NT2/D1 (cell line): ENCODE data around the gene ERG.

Source experiments
- DNase-seq: peaks from one replicate; pipeline ENCODE4 v3.0.0-alpha.2; 2011; ENCODE audit warnings: low read depth, low spot score
- H3K27me3 ChIP-seq: 2 replicates; pipeline ENCODE4 v1.6.0; 2011; ENCODE audit warnings: mild to moderate bottlenecking; ENCODE audit not compliant: insufficient read length, insufficient read depth
- H3K36me3 ChIP-seq: 2 replicates; pipeline ENCODE4 v1.6.1; 2011; ENCODE audit warnings: mild to moderate bottlenecking, low read length, mixed read lengths; ENCODE audit not compliant: insufficient read depth, insufficient read length
- H3K4me1 ChIP-seq: 2 replicates; pipeline ENCODE4 v1.5.1; 2011; ENCODE audit not compliant: insufficient read depth, insufficient read length
- H3K4me3 ChIP-seq: 2 replicates; pipeline ENCODE4 v1.5.1; 2011; ENCODE audit warnings: low read depth; ENCODE audit not compliant: insufficient read length
- H3K9ac ChIP-seq: 2 replicates; pipeline ENCODE4 v1.6.0; 2011; ENCODE audit warnings: low read depth; ENCODE audit not compliant: insufficient read length
- H3K9me3 ChIP-seq: 2 replicates; pipeline ENCODE4 v1.5.1; 2011; ENCODE audit warnings: mild to moderate bottlenecking, low read length; ENCODE audit not compliant: insufficient read depth
- SUZ12 ChIP-seq: IDR thresholded peaks from 2 replicates; pipeline ENCODE4 v1.6.1; 2011; ENCODE audit not compliant: insufficient read length, insufficient read depth; ENCODE audit errors: extremely low read depth
- YY1 ChIP-seq: IDR thresholded peaks from 2 replicates; pipeline ENCODE4 v1.6.1; 2011; ENCODE audit not compliant: insufficient read length, insufficient read depth
- ZNF274 ChIP-seq: IDR thresholded peaks from 2 replicates; pipeline ENCODE4 v1.6.1; 2011; ENCODE audit warnings: mild to moderate bottlenecking, low read depth, low read length

Gene ERG

DNA sequence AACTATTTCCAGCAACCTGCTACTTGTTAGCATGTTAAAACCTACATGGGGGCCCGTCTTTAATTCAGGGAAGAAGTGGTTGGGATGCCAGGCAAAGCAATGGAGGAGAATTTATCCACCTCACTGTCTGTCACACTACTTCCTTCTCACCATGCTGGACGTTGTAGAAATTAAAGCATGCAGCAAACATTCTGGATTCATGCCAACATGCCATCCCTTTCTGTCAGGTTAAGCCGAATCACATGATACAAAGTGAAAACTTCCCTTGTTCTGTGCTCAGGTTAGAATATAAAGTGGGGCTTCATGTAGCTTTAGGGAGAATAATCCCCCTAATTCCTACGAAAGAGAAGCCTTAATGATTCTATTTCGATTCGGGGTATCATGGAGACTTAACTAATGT, 95.5 kb downstream of the ERG start:
- Histone ChIP-seq H3K9ac (no peak overlapping the region), H3K4me3 (no peak overlapping the region), H3K9me3 (no peaks in the 10 kb centered on the region), H3K36me3 (no peaks in the 10 kb centered on the region), H3K4me1 (no peaks in the 10 kb centered on the region), H3K27me3 (no peaks in the 10 kb centered on the region)
- no peak for TF ChIP-seq ZNF274
- TF ChIP-seq SUZ12 = no peak
- TF ChIP-seq YY1 = no peak
- no peak for DNase-seq

DNA sequence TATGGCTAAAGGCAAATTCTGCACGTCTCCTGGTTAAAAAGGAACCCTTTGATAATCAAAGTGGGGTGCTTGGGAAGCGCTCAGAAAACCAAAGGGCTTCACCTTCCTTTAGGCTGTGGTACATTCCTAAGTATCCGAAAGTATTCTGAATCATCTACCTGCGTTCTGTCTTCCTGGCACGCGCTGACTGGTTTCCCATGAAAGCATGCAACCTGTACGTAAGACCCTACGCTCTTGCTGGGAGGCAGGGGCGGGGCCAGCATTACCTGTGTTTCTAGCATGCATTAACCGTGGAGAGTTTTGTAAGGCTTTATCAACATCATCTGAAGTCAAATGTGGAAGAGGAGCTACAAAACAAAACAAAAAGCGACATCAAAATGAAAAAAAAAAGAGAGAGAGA, 96.0 kb downstream of the ERG start:
- Histone ChIP-seq H3K27me3 (no peaks in the 10 kb centered on the region), H3K36me3 (no peaks in the 10 kb centered on the region), H3K4me1 (no peaks in the 10 kb centered on the region), H3K9me3 (no peaks in the 10 kb centered on the region), H3K4me3 (no peak overlapping the region), H3K9ac (no peak overlapping the region)
- no peak for DNase-seq
- TF ChIP-seq YY1 (no peak), ZNF274 (no peak), SUZ12 (no peak)

DNA sequence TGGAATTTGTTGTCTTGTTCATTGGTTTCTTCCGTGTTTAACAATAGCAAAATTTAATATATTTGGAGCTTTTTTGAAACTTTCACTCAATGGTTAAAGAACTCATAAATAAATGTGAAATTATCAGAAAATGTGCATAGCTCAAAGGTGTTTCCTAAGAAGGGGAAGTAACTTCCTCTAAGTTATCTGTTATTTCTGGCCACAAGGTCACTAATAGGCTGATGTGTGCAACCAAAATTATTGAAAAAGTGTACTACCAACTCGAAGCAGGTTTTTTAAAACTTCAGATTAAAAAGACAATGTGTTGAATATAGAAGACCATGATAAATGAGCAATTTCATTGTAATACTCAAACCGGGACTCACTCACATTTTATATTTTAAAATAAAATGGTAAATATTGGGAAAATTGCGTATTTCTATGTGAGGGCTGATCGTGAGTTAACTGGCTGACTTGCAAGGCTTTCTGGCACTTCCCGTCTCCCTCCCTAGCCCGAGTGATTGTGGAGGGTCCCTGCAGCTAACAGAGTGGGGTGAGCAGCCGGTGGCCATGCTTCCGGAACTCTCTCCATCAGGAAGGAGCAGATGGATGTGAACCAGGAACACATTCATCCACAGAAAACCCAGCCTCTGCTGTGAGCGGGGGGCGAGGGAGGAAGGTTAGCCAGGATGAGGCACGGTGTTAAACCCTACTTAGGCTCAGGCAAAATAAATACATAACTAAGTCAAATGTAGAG, 96.9 kb downstream of the ERG start:
- TF ChIP-seq ZNF274 (no peak), YY1 (no peak), SUZ12 (no peak)
- no peak overlapping the region for H3K9ac ChIP-seq
- H3K4me1 ChIP-seq = no peaks in the 10 kb centered on the region
- no peaks in the 10 kb centered on the region for H3K27me3 ChIP-seq
- no peak for DNase-seq
- no peak overlapping the region for H3K4me3 ChIP-seq
- H3K36me3 ChIP-seq = no peaks in the 10 kb centered on the region
- no peaks in the 10 kb centered on the region for H3K9me3 ChIP-seq

DNA sequence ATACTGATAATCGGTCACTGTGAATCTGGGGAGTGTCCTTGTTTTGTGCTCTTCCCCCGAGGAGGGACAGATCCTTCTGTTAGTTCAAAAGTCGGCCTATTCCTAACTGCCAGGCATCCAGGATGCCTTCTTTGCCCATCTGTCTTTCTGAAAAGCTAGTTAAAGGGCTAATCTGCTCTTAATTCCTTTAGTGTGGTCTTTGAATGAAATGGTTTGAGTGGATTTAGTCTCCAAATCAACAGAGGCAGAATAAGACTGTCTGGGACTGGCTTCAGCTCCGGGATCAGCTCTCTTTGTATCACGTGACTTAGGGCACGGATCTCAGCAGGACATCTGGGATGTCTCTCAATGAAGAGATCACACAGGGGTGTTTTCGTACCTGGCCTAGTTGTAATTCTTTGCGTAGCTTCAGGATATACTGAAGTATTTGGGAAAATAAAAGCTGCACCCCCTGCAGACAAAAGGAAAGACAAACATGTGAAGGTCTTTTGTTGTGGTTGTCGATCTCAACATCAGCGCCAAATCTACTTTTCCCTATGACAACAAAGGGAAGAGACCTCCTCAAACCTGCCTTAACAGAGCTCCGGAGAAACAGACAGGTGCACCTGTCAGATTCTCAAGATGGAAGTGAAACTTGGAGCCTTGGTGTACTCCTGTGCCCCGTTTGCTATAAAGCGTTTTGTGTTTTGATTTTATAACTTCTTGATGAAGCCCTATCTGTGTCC, 97.9 kb downstream of the ERG start:
- Histone ChIP-seq H3K36me3 (no peaks in the 10 kb centered on the region), H3K9me3 (no peaks in the 10 kb centered on the region), H3K4me1 (no peaks in the 10 kb centered on the region), H3K27me3 (no peaks in the 10 kb centered on the region), H3K4me3 (no peak overlapping the region), H3K9ac (no peak overlapping the region)
- DNase-seq = no peak
- TF ChIP-seq ZNF274 (no peak), YY1 (no peak), SUZ12 (no peak)

DNA sequence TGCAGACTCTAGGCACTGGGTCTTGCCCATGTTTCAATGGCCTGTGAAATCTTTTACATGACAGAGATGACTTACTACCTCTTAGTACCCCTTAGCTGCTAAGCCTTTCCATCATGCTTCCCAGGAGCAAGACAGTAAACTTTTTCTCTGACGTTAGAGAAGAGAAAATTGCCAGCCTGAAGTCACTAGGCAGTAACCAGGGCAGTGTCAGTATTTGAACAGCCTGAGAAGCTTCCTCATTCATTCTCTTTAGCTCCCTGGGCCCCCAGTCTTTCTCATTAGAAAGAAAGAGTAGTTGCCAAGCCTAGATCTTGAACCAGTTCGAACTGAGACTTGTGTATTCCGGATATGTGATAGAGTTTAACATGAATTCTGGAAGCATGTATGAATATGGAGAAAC, 99.2 kb downstream of the ERG start:
- Histone ChIP-seq H3K4me3 (no peak overlapping the region), H3K4me1 (no peaks in the 10 kb centered on the region), H3K36me3 (no peaks in the 10 kb centered on the region), H3K27me3 (no peaks in the 10 kb centered on the region), H3K9me3 (no peaks in the 10 kb centered on the region), H3K9ac (no peak overlapping the region)
- DNase-seq = no peak
- TF ChIP-seq ZNF274 = no peak
- TF ChIP-seq YY1 = no peak
- no peak for TF ChIP-seq SUZ12

DNA sequence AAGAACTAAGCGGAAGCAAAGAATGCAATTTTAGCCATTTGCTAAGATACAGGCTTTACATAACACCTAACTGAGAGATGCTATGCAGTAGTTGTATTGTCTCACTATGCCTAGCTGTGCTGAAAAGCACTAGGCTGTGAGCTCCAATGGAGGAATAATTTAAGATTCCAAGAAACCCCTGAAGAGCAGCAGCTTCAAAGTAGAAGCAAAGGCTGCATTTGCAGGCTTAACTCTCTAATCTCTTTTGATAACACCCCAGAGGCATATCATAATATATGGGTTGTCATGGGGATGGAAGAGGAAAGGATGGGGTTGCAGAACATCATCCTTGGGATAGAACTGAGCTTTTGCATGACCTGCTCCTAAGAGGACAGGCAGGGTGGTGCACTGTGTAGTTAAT, 102.0 kb downstream of the ERG start:
- no peaks in the 10 kb centered on the region for H3K4me1 ChIP-seq
- DNase-seq = no peak
- no peak overlapping the region for H3K4me3 ChIP-seq
- no peaks in the 10 kb centered on the region for H3K9me3 ChIP-seq
- no peaks in the 10 kb centered on the region for H3K27me3 ChIP-seq
- no peak for TF ChIP-seq ZNF274
- TF ChIP-seq YY1 = no peak
- TF ChIP-seq SUZ12 = no peak
- H3K36me3 ChIP-seq = no peaks in the 10 kb centered on the region
- H3K9ac ChIP-seq = no peak overlapping the region

DNA sequence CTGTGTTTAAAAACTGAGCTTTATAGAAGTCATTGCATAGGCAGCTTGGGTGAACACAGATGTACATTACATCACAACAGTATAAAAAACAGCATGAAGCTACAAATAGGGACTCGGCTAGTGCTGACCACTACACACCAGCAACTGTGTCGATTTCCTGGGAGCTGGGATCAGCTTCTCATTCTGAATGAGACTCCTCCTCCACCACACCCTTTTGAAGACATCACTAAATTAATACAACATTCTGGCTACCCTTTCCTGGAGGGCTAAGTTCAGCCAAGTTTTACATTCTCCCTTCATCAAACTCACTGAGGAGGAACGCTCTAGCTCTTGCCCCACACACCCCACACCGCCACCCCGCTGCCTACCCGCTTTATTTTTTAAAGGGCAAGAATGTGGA, 102.7 kb downstream of the ERG start:
- no peaks in the 10 kb centered on the region for H3K4me1 ChIP-seq
- H3K27me3 ChIP-seq = no peaks in the 10 kb centered on the region
- no peak overlapping the region for H3K4me3 ChIP-seq
- H3K9me3 ChIP-seq = peaks cover 7% of the 10 kb centered on the region
- H3K36me3 ChIP-seq = no peaks in the 10 kb centered on the region
- TF ChIP-seq YY1 = no peak
- TF ChIP-seq ZNF274 = no peak
- TF ChIP-seq SUZ12 = no peak
- H3K9ac ChIP-seq = no peak overlapping the region
- no peak for DNase-seq
